Activated T-helper 17 cell treated with anti-CD3 and anti-CD28 coated beads, Interleukin-2, amount 50 U/mL, for 72 hours (primary cell): ENCODE data around the gene RBBP4. TPM values are rescaled to one million over a fixed set of nuclear protein-coding genes. Genes with fewer than 3 reads are reported as not detected.

Experiments used
- total RNA-seq, 2 donors: library from RNA; stranded (reverse); gene quantifications; one replicate each; pipeline ENCODE4 v1.2.3, GENCODE V29; 2022

Gene RBBP4
- total RNA-seq, 2 donors from 2014 or later: 237 to 326 TPM

Other genes starting within 250 kb of the RBBP4 start
- gene ZBTB8B, start 186.1 kb upstream of the RBBP4 start, total RNA-seq: not detected
- under 1 TPM; 0.03 to 0.26 TPM for gene ZBTB8A, start 111.8 kb upstream of the RBBP4 start, total RNA-seq
- gene ZBTB8OS, start 658 bp upstream of the RBBP4 start, total RNA-seq: 10 to 100 TPM; 52.9 to 68.0 TPM
- not detected for gene SYNC, start 51.6 kb downstream of the RBBP4 start, total RNA-seq
- 100 to 1,000 TPM; 101 to 176 TPM for gene YARS1, start 166.2 kb downstream of the RBBP4 start, total RNA-seq
- 10 to 100 TPM; 42.7 to 48.1 TPM for gene S100PBP, start 166.4 kb downstream of the RBBP4 start, total RNA-seq
- gene FNDC5, start 219.7 kb downstream of the RBBP4 start, total RNA-seq: not detected
- under 1 TPM in 1 of 2 donors, not detected in 1; 0.98 TPM for gene HPCA, start 235.3 kb downstream of the RBBP4 start, total RNA-seq